ENCODE results near the gene VRK3.

Gene VRK3

DNA sequence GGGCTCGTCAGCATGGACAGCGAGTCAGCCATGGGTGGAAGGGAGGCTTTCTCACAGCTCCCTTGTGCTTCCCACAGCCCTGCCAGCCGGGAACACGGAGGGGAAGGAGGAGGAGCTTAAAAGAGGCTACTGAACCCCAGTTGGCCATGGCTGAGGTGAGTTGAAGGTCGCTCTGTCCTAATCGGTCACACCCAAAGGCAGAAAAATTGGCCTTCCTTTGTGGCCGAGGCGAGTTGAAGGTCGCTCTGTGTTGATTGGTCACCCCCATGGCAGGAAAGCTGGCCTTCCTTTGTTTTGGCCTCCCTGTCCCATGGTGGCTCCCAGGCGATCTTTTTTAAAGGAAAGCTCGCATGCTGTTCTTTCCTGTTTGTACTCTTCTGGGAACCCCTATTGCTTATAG, 5.8 kb upstream of the VRK3 start:
- no peak for DNase-seq (ENCODE audit: low read depth in 1 of 2, low spot score in 1 of 2)

DNA sequence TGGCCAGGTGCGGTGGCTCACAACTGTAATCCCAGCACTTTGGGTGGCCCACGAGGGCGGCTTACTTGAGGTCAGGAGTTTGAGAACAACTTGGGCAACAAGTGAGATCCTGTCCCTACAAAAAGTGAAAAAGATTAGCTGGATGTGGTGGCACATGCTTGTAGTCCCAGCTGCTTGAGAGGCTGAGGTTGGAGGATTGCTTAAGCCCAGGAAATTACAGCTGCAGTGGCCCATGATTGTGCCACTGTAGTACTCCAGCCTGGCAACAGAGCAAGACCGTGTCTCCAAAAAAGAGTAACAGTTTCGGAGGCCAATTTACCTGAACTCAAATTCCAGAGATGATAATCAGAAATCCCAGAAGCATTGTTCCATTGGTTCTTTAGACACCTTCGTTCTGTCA, 5.1 kb upstream of the VRK3 start:
- DNase-seq (ENCODE audit: low read depth in 1 of 2, low spot score in 1 of 2), result no peak

GRCh38 chr19:50026550-50026906, 1.4 kb upstream of the VRK3 start:
- DNase-seq (ENCODE audit: low read depth in 1 of 2, low spot score in 1 of 2), result no peak

DNA sequence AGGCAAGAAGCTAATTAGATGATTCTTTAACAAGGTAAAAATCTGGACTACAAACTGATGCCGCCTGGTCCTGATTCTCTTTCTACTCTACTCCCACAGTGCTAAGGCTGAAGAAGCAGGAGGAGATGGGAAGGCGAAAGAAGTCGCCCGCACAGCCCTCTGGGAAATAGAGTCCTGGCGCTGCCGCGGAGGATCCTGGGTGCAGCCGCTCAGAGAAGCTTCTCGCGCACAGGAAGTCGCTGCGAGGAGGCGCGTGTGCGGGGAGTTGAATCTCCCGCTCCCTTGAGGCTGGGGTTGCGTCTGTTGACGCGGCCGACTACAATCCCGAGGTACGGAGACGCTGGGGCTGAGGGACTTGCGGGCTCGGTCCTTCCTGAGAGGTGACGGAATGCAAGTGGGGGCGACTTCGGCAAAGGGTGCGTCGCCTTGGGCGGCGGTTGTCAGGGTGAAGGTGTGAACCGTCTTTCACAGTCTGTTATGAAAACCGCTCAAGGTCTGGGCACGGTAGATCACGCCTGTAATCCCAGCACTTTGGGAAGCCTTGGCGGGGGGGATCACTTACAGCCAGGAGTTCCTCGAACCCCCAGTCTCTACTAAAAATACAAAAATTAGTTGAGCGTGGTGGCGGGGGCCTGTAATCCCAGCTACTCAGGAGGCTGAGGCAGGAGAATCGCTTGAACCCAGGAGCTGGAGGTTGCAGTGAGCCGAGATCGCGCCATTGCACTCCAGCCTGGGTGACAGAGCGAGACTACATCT, 800 bp upstream of the VRK3 start, which contains the start of gene ZNF473:
TSS of gene ZNF473 (plus strand) at position 212 of the 756 bp plus-strand sequence. CDS start 5,078 bp downstream, outside the sequence.
- DNase-seq (ENCODE audit: low read depth in 1 of 2, low spot score in 1 of 2), result peak; percentile 78 to 80

GRCh38 chr19:50024719-50025021, 502 bp downstream of the VRK3 start:
- DNase-seq (ENCODE audit: low read depth in 1 of 2, low spot score in 1 of 2), result no peak

GRCh38 chr19:50022823-50023222, 2.3 kb downstream of the VRK3 start:
- no peak for DNase-seq (ENCODE audit: low read depth in 1 of 2, low spot score in 1 of 2)

DNA sequence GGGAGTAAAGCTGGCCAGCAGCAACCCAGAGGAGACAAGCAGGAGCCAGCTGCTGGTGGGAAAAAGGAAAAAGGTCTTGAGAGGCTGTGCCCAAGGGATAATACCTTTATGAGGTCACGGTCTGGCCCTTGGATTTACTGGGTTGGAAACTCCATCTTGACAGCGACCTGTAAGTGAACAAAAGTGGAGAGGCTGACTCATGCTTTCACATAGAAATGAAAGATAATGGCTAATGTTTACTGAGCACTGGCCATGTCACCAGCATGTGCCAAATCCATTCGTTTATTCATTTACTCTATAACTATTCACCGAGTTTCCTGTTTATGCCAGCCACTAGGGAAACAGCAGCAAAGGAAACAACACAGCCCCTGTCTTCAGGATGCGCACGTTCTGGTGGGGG, 4.7 kb downstream of the VRK3 start:
- no peak for DNase-seq (ENCODE audit: low read depth in 1 of 2, low spot score in 1 of 2)

DNA sequence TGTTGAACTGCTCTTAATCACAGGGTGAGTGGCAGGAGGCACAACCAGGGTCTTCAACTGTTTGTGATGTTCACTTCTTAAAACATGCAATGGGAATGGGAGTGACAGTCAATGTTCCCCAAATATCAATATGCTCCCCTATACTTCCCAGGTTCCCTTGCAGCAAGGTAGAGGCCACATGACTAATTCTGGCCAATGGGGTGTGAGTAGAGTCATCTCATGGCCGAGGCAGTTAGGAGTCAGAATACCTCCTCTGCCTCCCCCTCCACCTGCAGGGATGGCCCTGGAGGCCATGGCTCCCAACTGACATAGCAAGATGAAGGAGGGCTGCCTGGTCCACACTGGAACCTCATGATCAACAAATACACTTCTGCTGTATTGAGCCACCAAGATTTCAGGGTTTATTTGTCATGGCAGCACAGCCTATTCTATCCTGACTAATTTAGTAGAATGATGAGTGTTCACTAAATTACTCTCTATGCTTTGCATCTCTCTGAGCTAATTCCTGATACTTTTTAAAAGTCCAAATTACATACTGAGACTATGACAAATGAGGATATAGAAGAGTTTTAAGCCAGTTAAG, 8.9 kb downstream of the VRK3 start:
- DNase-seq (ENCODE audit: low read depth in 1 of 2, low spot score in 1 of 2), result no peak

DNA sequence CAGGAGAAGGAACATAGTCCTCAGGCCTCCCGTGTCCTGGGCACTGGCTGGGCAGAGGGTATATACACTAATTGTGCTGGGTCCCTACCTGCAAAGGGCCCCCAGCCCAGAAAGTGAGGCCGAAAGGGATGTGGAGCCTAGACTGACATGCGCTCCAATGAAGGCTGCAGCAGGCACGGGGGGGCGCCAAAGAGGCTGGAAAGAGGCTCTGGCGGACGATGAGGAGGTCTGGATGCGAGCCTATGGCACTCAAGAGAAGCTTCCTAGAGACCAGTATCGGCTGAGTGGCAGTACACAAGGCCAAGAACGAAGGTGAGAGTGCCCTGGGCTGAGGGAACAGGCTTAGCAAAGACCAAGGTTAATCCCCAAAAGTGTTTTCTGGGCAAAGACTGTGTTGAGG, 16.6 kb downstream of the VRK3 start:
- no peak for DNase-seq (ENCODE audit: low read depth in 1 of 2, low spot score in 1 of 2)

DNA sequence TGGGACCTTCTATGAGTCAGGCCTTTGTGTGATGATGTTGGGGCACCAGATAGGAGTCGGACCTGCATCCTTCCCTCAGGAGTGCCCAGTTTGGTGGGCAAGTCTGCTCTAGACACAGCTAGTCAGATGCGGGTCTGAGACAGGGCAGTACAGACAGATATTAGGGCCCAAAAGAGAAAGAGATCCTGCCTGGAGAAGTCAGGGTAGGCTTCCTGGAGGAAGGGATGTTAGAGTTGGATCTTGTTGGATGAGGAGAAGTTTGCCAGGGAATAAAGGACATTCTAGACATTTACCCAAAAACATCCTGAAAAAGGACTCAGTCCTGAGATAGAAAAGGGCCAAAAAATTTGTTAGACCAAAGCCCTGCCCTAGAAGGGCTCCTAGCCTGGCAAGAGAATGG, 17.2 kb downstream of the VRK3 start:
- no peak for DNase-seq (ENCODE audit: low read depth in 1 of 2, low spot score in 1 of 2)

DNA sequence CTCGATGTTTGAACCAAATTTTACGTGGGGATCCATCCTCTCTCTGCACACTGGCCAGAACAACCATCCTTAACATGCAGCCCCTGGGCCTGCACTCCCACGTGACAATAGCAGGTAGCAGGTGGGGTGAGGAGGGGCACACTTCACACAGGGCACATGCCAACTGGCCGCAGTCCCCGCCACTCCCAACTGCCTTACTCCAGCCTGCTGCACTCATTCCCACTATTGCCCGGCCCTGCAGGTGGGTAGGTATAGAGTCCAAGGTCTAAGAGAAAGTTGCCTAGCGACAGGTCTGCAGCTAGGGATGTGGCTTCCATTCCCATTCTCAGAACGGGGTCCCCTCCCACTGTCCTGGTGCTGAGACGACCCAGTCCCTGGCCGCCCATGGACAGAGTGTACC, 18.0 kb downstream of the VRK3 start:
- DNase-seq (ENCODE audit: low read depth in 1 of 2, low spot score in 1 of 2), result no peak

- no peak for DNase-seq (ENCODE audit: low read depth in 1 of 2, low spot score in 1 of 2)
Observed at GRCh38 chr19:50005428-50005827, 19.7 kb downstream of the VRK3 start.

- DNase-seq (ENCODE audit: low read depth in 1 of 2, low spot score in 1 of 2), result no peak
Observed at GRCh38 chr19:50003810-50004419, 21.3 kb downstream of the VRK3 start.

GRCh38 chr19:50003254-50003788, 21.9 kb downstream of the VRK3 start:
- no peak for DNase-seq (ENCODE audit: low read depth in 1 of 2, low spot score in 1 of 2)

DNA sequence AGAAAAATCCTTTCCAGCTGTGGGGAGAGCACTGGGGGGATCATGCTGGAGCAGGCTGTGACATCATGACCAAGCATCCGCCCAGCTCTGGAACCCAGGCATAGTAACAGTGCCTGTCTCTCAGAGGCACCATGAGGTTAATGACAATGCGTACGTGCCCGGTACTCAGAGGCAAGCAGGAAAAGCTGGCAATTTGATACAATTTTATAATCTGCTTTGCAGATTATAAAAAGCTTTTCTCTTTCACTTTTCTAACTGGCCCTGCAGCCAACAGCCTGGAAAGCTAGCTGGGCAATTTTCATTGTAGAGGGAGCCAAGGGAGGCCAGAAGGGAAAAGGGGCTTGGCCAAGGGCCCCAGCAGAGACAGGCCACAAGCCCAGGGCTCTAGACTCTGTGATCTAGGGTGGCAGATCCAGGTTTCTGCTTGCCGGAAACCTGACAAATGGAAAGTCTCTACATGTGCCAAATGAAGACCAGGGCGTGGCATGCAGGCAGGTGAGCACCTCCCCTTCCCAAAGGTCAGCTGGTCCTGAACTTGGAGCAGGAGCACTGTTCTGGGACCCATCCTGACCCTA, 22.7 kb downstream of the VRK3 start:
- DNase-seq (ENCODE audit: low read depth in 1 of 2, low spot score in 1 of 2), result no peak

DNA sequence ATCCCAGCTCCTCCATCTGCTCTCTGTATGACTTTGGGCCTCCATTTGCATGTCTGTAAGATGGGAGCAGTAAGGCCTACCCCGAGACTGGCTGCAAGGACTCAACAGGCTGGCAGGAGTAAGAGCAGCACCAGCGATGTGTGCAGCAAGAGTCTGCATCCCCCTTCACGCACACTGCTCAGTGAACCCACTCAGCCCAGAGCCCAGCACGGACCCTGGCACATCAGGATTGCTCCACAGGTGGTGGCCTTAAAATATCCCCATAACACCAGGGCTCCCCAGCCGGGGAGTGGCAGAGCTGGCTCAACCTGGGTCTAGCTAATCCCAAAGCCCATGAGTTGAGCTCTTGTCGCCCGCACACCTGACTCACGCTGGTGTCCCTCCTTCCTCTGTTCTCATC, 23.4 kb downstream of the VRK3 start:
- DNase-seq (ENCODE audit: low read depth in 1 of 2, low spot score in 1 of 2), result no peak

DNA sequence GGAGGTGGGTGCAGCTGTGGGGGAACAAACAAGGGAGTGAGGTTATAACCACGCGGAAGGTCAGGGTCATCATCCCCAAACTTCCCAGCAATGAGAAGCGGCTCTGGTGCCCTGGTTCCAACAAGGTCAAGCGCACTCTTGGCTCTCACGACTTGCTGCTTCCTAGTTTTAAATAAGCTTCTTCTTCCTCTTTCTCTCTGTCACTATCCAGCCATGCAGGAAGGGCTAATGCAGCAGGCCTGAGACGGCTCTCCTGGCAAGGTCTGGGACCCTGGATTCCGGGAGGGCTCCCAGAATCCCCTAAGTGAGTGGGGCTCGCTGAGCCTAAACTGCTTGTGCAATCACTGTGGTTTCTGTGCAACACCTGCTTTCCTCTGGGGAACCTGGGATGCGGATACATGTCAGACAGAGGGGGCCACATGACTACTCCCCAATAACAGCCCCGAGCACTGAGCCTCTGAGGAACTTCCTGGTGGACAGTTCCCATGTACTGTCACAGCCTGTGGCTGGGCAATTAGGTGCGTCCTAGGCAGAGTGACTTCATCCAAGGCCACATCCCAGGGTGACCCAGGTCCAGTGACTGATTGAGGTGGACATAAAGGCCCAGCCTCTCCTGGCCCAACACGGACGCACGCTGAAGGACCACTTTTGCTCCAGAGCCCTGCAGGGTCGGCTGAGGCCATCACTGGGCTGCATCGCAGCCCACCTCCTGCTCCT, 24.2 kb downstream of the VRK3 start:
- DNase-seq (ENCODE audit: low read depth in 1 of 2, low spot score in 1 of 2), result no peak

- DNase-seq (ENCODE audit: low read depth in 1 of 2, low spot score in 1 of 2), result no peak
Observed at GRCh38 chr19:50000038-50000840, 24.9 kb downstream of the VRK3 start.

- DNase-seq (ENCODE audit: low read depth in 1 of 2, low spot score in 1 of 2), result no peak
Observed at GRCh38 chr19:49999371-50000010, 25.7 kb downstream of the VRK3 start.

DNA sequence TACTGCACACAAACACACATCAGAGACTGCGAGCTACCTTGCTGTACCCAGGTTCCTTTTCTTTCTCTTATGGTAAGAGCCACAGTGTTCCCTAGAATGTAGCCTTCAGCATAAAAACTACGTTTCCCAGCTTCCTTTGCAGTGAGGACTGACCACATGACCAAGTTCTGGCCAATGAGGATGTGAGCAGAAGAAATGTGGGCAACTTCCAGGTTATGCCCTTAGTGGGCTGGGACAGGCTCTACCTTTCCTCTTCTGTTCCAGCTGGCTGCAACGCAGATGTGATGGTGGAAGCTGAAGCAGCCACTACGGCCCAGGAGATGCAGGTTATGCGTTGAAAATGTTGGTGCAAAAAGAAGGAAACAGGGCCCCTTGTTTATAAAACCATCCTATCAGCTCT, 27.5 kb downstream of the VRK3 start:
- DNase-seq (ENCODE audit: low read depth in 1 of 2, low spot score in 1 of 2), result no peak

Data from stimulated activated CD4-positive, alpha-beta T cell treated with anti-CD3 and anti-CD28 coated beads, Interleukin-15, amount 100 ng/mL, for 1 hour (primary cell).